GM10248 (cell line): ENCODE results near the gene PLLP.
"Not testable (repeated sequence)": the region's sequence is repeated elsewhere in the genome, so short reads cannot be mapped to it uniquely, and the experiment has no call there.

ENCODE experiments used
- CTCF ChIA-PET: fragments of 300-600 bp; sonication (Branson Sonifier 250); formaldehyde crosslinking; extraction: SDS; loops from one replicate; lab custom pipeline; 2021; ENCODE audit warnings: antibody characterized with exemption; lab: Yijun Ruan, JAX
- POLR2A ChIA-PET: fragments of 350-650 bp; sonication (Branson Sonifier 250); formaldehyde crosslinking; extraction: SDS; loops from one replicate; lab custom pipeline; 2020; ENCODE audit warnings: antibody characterized with exemption; lab: Yijun Ruan, JAX
- DNase-seq: peaks from one replicate; pipeline ENCODE4 v3.0.0; 2012; ENCODE audit errors: extremely low spot score
- TF ChIP-seq, protein P1 (sequence below): IDR thresholded peaks from 2 replicates; pipeline ENCODE4 v1.5.1; 2012; ENCODE audit warnings: mild to moderate bottlenecking, low read depth; ENCODE audit errors: extremely low read depth, missing control alignments, control extremely low read depth

Gene PLLP

DNA sequence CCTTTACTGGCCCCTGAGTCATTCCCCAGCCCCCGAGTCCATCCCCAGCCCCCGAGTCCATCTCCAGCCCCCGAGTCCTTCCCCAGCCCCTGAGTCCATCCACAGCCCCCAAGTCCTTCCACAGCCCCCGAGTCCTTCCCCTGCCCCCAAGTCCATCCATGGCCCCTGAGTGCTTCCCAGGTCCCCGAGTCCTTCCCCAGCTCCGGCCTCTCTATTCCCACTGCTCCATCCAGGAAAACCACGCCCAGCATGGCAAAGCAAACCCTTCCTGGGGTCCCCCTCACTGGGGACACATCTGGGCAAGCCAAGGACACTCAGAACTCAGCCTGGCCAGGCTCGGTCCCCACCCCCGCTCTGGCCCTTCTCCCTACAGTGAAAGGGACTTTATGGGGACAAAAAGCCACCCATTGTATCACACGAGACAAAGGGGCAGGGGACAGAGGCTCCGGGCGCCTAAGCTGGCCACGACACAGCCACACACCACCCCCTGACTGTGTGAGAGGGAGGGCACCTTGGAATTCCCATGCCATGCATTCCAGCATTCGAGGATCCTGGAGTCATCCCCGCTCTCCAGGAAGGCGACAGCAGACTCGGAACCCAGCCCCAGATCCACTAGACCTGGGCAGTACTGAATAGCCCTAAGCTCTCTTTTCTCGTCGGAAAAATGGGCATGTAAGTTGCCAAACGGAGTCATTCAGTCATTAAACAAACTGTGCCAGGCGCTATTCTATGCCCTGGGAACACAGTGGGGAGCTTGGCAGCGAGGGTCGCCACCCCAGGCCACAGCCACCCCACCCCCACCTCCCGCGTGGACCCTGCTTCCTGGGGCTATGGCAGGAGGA, 14.0 kb downstream of the PLLP start:
- ChIA-PET CTCF (interaction anchor here (1.5 kb wide), 1 partner anchor 10 kb away, joined by 5 read pairs; no protein-coding TSS in a partner anchor), POLR2A (no interaction called here)
- DNase-seq, result peak; percentile 15
- TF ChIP-seq, protein P1, sequence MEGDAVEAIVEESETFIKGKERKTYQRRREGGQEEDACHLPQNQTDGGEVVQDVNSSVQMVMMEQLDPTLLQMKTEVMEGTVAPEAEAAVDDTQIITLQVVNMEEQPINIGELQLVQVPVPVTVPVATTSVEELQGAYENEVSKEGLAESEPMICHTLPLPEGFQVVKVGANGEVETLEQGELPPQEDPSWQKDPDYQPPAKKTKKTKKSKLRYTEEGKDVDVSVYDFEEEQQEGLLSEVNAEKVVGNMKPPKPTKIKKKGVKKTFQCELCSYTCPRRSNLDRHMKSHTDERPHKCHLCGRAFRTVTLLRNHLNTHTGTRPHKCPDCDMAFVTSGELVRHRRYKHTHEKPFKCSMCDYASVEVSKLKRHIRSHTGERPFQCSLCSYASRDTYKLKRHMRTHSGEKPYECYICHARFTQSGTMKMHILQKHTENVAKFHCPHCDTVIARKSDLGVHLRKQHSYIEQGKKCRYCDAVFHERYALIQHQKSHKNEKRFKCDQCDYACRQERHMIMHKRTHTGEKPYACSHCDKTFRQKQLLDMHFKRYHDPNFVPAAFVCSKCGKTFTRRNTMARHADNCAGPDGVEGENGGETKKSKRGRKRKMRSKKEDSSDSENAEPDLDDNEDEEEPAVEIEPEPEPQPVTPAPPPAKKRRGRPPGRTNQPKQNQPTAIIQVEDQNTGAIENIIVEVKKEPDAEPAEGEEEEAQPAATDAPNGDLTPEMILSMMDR, result no peak

DNA sequence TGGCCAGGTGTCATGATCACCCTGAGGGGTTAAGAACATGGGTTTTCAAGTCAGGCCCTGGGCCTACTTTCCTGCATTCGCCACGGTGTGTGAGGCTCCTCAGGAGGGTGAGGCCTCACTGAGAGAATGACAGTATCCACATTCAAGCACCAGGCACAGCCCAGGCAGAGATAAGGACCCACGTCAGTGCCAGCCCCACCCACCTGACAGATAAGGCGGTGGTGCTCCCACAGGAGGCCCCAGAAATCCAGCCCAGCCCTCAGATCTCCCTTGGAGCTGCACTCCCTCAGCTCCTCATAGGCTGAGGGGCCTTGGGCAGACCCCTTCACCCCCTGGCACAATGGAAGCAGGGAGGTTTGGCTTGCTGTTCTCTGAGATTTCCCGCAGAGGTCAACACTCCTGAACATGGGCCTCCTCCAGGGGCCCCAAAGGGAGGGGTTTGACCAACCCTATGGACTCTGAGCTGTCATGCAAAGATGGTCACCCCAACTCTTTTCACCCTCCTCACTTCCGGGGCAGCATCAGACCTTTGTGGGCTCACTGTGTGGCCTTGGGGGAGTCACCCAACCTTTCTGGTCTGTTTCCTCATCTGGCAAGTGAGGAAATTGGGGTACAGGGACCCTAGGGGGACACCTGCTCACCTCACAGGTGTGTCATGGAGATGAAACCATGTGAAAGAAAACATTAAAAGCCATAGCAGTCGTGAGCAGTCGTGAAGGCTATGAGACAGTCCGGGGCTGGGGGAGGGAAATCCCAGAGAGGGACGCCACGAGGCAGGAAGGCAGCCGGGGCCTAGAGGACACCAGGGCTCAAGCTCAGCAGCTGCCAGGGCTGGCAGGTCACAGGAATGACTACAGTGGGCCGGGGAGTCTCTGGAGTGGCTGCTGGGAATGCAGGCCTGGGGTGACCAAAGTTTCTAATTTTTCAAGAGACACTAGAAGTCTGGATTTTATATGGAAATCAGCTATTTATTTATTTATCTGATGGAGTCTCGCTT, 15.4 kb downstream of the PLLP start:
- ChIA-PET CTCF (interaction anchor here (1.2 to 1.5 kb wide), 2 partner anchors 11 to 149 kb away, joined by 4 to 5 read pairs; no protein-coding TSS in a partner anchor), POLR2A (no interaction called here)
- TF ChIP-seq, protein P1, result no peak
- no peak for DNase-seq

DNA sequence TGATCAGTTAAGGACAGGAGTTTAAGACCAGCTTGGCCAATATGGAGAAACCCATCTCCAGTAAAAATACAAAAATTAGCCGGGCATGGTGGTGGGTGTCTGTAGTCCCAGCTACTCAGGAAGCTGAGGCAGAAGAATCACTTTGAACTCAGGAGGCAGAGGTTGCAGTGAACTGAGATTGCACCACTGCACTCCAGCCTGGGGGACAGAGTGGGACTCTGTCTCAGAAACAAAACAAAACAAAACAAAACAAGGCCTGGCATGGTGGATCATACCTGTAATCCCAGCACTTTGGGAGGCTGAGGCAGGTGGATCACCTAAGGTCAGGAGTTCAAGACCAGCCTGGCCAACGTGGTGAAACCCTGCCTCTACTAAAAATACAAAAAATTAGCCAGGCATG, 17.1 kb downstream of the PLLP start:
- POLR2A ChIA-PET, CTCF ChIA-PET: not testable (repeated sequence)

GRCh38 chr16:57266531-57267260, 17.8 kb downstream of the PLLP start:
- TF ChIP-seq, protein P1, result no peak
- peak; percentile 22 for DNase-seq
- CTCF ChIA-PET, result interaction anchor here (1.5 kb wide), 1 partner anchor 151 kb away, joined by 6 read pairs; no protein-coding TSS in a partner anchor
- POLR2A ChIA-PET, result no interaction called here

More for the DNA sequence above, 17.1 kb downstream of the PLLP start:
- DNase-seq, result not testable (repeated sequence)

- POLR2A ChIA-PET, result no interaction called here
- TF ChIP-seq, protein P1, result no peak
- no peak for DNase-seq
- CTCF ChIA-PET, result interaction anchor here (1.5 kb wide), 1 partner anchor 152 kb away, joined by 6 read pairs; no protein-coding TSS in a partner anchor
Measured at GRCh38 chr16:57265850-57266530, 18.5 kb downstream of the PLLP start.

DNA sequence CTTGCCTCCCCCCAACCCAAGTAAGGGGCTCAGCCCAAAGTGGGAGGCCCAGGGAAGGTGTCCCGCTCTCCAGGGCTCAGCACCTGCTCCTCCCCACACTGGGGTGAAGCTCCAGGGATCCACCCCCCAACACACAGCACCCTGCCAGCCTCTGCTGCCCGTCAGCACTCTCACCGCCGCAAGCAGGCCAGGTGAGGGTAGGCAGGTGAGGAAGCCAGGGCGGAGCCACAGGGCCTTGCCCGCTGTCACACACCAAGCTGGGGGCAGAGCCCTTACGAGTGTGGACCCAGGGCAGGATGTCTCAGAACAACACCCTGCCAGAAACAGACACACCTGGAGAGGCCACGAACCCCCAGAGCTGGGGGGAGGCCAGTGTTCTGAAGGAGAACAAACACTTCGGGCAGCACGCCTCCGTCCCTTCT, 19.5 kb downstream of the PLLP start:
- ChIA-PET POLR2A (no interaction called here), CTCF (interaction anchor here (1.5 kb wide), 1 partner anchor 153 kb away, joined by 6 read pairs; no protein-coding TSS in a partner anchor)
- no peak for DNase-seq
- TF ChIP-seq, protein P1, result no peak
